Fibroblast of gingiva (primary cell): ENCODE measurements around the gene LRCOL1.

ENCODE experiments used
- DNase-seq: peaks from one replicate; pipeline ENCODE4 v3.0.0-alpha.2; 2011; ENCODE audit warnings: low read depth

LRCOL1 gene

GRCh38 chr12:132619071-132619385 lies 8.6 kb upstream of the LRCOL1 start:
- DNase-seq = no peak

- DNase-seq = no peak
These were observed 8.3 kb upstream of the LRCOL1 start, which contains the start of gene P2RX2 for GRCh38 chr12:132618683-132619043. TSS of gene P2RX2 (plus strand) at chr12:132618776. CDS start at chr12:132618817, 41 bp downstream.

GRCh38 chr12:132617822-132618682 lies 7.7 kb upstream of the LRCOL1 start:
- no peak for DNase-seq

GRCh38 chr12:132617135-132617701 lies 6.8 kb upstream of the LRCOL1 start:
- no peak for DNase-seq

GRCh38 chr12:132615579-132616038 lies 5.2 kb upstream of the LRCOL1 start:
- DNase-seq = no peak

- peak; percentile 70 for DNase-seq
These were observed 4.6 kb upstream of the LRCOL1 start for GRCh38 chr12:132614861-132615578.

- no peak for DNase-seq
These were observed 3.6 kb upstream of the LRCOL1 start for GRCh38 chr12:132614029-132614428.

GRCh38 chr12:132611620-132612019 lies 1.2 kb upstream of the LRCOL1 start:
- DNase-seq = no peak

- no peak for DNase-seq
These were observed 652 bp upstream of the LRCOL1 start for GRCh38 chr12:132610866-132611602.

- DNase-seq = no peak
These were observed 1.9 kb downstream of the LRCOL1 start for GRCh38 chr12:132608231-132609171.

GRCh38 chr12:132606927-132607326 lies 3.5 kb downstream of the LRCOL1 start:
- DNase-seq = no peak

- no peak for DNase-seq
These were observed 3.9 kb downstream of the LRCOL1 start for GRCh38 chr12:132606466-132606865.

- no peak for DNase-seq
These were observed 4.5 kb downstream of the LRCOL1 start for GRCh38 chr12:132605892-132606291.

- DNase-seq = no peak
These were observed 5.5 kb downstream of the LRCOL1 start for GRCh38 chr12:132604668-132605441.

- no peak for DNase-seq
These were observed 6.2 kb downstream of the LRCOL1 start for GRCh38 chr12:132604151-132604618.

- DNase-seq = no peak
These were observed 6.9 kb downstream of the LRCOL1 start for GRCh38 chr12:132603240-132604150.

- no peak for DNase-seq
These were observed 7.7 kb downstream of the LRCOL1 start for GRCh38 chr12:132602572-132603239.

- no peak for DNase-seq
These were observed 9.1 kb downstream of the LRCOL1 start for GRCh38 chr12:132601171-132601883.
